SKM-1 (cell line): ENCODE data around the gene CYP19A1.

Experiments used
- DNase-seq: peaks from one replicate; lab custom pipeline; 2025; ENCODE audit not compliant: unreplicated experiment; lab: John Stamatoyannopoulos, UW

The CYP19A1 gene

GRCh38 chr15:51338496-51338895 is at the start of gene CYP19A1:
Gene CYP19A1, minus strand, starts transcription at chr15:51338596. Its CDS starts 95,684 bp downstream, at chr15:51242912.
- DNase-seq, result no peak

GRCh38 chr15:51387699-51388041 is 49.3 kb upstream of the CYP19A1 start:
- no peak for DNase-seq

- no peak for DNase-seq
Observed at GRCh38 chr15:51386960-51387698, 48.7 kb upstream of the CYP19A1 start.

GRCh38 chr15:51386486-51386885 is 48.1 kb upstream of the CYP19A1 start:
- no peak for DNase-seq

GRCh38 chr15:51386029-51386428 is 47.6 kb upstream of the CYP19A1 start:
- no peak for DNase-seq

GRCh38 chr15:51382787-51383186 is 44.4 kb upstream of the CYP19A1 start:
- DNase-seq, result no peak

GRCh38 chr15:51380999-51381806 is 42.8 kb upstream of the CYP19A1 start:
- DNase-seq, result peak; percentile 76

- no peak for DNase-seq
Observed at GRCh38 chr15:51379390-51379789, 41.0 kb upstream of the CYP19A1 start.

GRCh38 chr15:51378406-51378805 is 40.0 kb upstream of the CYP19A1 start:
- DNase-seq, result no peak

GRCh38 chr15:51377038-51377786 is 38.8 kb upstream of the CYP19A1 start:
- DNase-seq, result no peak

GRCh38 chr15:51375966-51376640 is 37.7 kb upstream of the CYP19A1 start:
- no peak for DNase-seq

- no peak for DNase-seq
Observed at GRCh38 chr15:51374131-51374530, 35.7 kb upstream of the CYP19A1 start.

GRCh38 chr15:51371266-51371665 is 32.9 kb upstream of the CYP19A1 start:
- DNase-seq, result no peak

- no peak for DNase-seq
Observed at GRCh38 chr15:51369451-51369761, 31.0 kb upstream of the CYP19A1 start.

- no peak for DNase-seq
Observed at GRCh38 chr15:51368751-51369450, 30.5 kb upstream of the CYP19A1 start.

- DNase-seq, result no peak
Observed at GRCh38 chr15:51368307-51368706, 29.9 kb upstream of the CYP19A1 start.

GRCh38 chr15:51367322-51367976 is 29.1 kb upstream of the CYP19A1 start:
- DNase-seq, result no peak

GRCh38 chr15:51366920-51367319 is 28.5 kb upstream of the CYP19A1 start:
- DNase-seq, result no peak

GRCh38 chr15:51366071-51366470 is 27.7 kb upstream of the CYP19A1 start:
- no peak for DNase-seq

GRCh38 chr15:51365417-51365816 is 27.0 kb upstream of the CYP19A1 start:
- no peak for DNase-seq
